ENCODE data around the gene LRRC18. TPM values are rescaled to one million over a fixed set of nuclear protein-coding genes. Genes with fewer than 3 reads are reported as not detected.

Gene LRRC18
- total RNA-seq, 1 donor from 2014 or later: not detected

GRCh38 chr10:48940958-48941357, 1.3 kb upstream of the LRRC18 start:
- H3K36me3 Mint-ChIP-seq (ENCODE audit: low read depth): no peaks in the 10 kb centered on the region
- H3K4me3 Mint-ChIP-seq: no peak overlapping the region
- no peak for DNase-seq (ENCODE audit: low spot score)
- peaks cover 7% of the 10 kb centered on the region for H3K27me3 Mint-ChIP-seq (ENCODE audit: insufficient read depth)
- H3K4me1 Mint-ChIP-seq (ENCODE audit: low read depth): no peaks in the 10 kb centered on the region
- no peaks in the 10 kb centered on the region for H3K9me3 Mint-ChIP-seq
- intact Hi-C loops (cut with micrococcal nuclease): no loop called here
- no peak overlapping the region for H3K27ac Mint-ChIP-seq

GRCh38 chr10:48940372-48940771, 732 bp upstream of the LRRC18 start:
- intact Hi-C loops (cut with micrococcal nuclease): no loop called here
- Mint-ChIP-seq H3K4me1 (ENCODE audit: low read depth) (no peaks in the 10 kb centered on the region), H3K27me3 (ENCODE audit: insufficient read depth) (peaks cover 7% of the 10 kb centered on the region), H3K9me3 (no peaks in the 10 kb centered on the region), H3K36me3 (ENCODE audit: low read depth) (no peaks in the 10 kb centered on the region), H3K27ac (no peak overlapping the region), H3K4me3 (no peak overlapping the region)
- DNase-seq (ENCODE audit: low spot score): no peak

GRCh38 chr10:48938990-48939536, 577 bp downstream of the LRRC18 start:
- DNase-seq (ENCODE audit: low spot score): no peak
- Mint-ChIP-seq H3K9me3 (no peaks in the 10 kb centered on the region), H3K36me3 (ENCODE audit: low read depth) (no peaks in the 10 kb centered on the region), H3K27ac (no peak overlapping the region), H3K4me1 (ENCODE audit: low read depth) (no peaks in the 10 kb centered on the region), H3K27me3 (ENCODE audit: insufficient read depth) (peaks cover 7% of the 10 kb centered on the region), H3K4me3 (no peak overlapping the region)
- intact Hi-C loops (cut with micrococcal nuclease): no loop called here

GRCh38 chr10:48938281-48938680, 1.4 kb downstream of the LRRC18 start:
- no peak for DNase-seq (ENCODE audit: low spot score)
- no peaks in the 10 kb centered on the region for H3K4me1 Mint-ChIP-seq (ENCODE audit: low read depth)
- intact Hi-C loops (cut with micrococcal nuclease): no loop called here
- H3K4me3 Mint-ChIP-seq: no peak overlapping the region
- H3K27ac Mint-ChIP-seq: no peak overlapping the region
- H3K27me3 Mint-ChIP-seq (ENCODE audit: insufficient read depth): peaks cover 7% of the 10 kb centered on the region
- H3K36me3 Mint-ChIP-seq (ENCODE audit: low read depth): no peaks in the 10 kb centered on the region
- no peaks in the 10 kb centered on the region for H3K9me3 Mint-ChIP-seq

- Mint-ChIP-seq H3K27ac (no peak overlapping the region), H3K4me3 (no peak overlapping the region), H3K27me3 (ENCODE audit: insufficient read depth) (peaks cover 7% of the 10 kb centered on the region), H3K4me1 (ENCODE audit: low read depth) (no peaks in the 10 kb centered on the region), H3K36me3 (ENCODE audit: low read depth) (no peaks in the 10 kb centered on the region), H3K9me3 (no peaks in the 10 kb centered on the region)
- intact Hi-C loops (cut with micrococcal nuclease): no loop called here
- no peak for DNase-seq (ENCODE audit: low spot score)
These were observed 1.8 kb downstream of the LRRC18 start for GRCh38 chr10:48937796-48938195.

GRCh38 chr10:48935577-48935976, 4.1 kb downstream of the LRRC18 start:
- Mint-ChIP-seq H3K9me3 (no peaks in the 10 kb centered on the region), H3K36me3 (ENCODE audit: low read depth) (no peaks in the 10 kb centered on the region), H3K27me3 (ENCODE audit: insufficient read depth) (peaks cover 2% of the 10 kb centered on the region), H3K27ac (no peak overlapping the region), H3K4me1 (ENCODE audit: low read depth) (no peaks in the 10 kb centered on the region), H3K4me3 (no peak overlapping the region)
- no peak for DNase-seq (ENCODE audit: low spot score)
- intact Hi-C loops (cut with micrococcal nuclease): no loop called here

GRCh38 chr10:48934672-48935501, 4.8 kb downstream of the LRRC18 start:
- Mint-ChIP-seq H3K36me3 (ENCODE audit: low read depth) (no peaks in the 10 kb centered on the region), H3K27me3 (ENCODE audit: insufficient read depth) (peaks cover 2% of the 10 kb centered on the region), H3K4me3 (no peak overlapping the region), H3K9me3 (no peaks in the 10 kb centered on the region), H3K27ac (no peak overlapping the region), H3K4me1 (ENCODE audit: low read depth) (no peaks in the 10 kb centered on the region)
- no peak for DNase-seq (ENCODE audit: low spot score)
- intact Hi-C loops (cut with micrococcal nuclease): no loop called here

GRCh38 chr10:48932831-48933664, 6.6 kb downstream of the LRRC18 start:
- Mint-ChIP-seq H3K27ac (no peak overlapping the region), H3K36me3 (ENCODE audit: low read depth) (no peaks in the 10 kb centered on the region), H3K4me3 (no peak overlapping the region), H3K9me3 (no peaks in the 10 kb centered on the region), H3K4me1 (ENCODE audit: low read depth) (no peaks in the 10 kb centered on the region), H3K27me3 (ENCODE audit: insufficient read depth) (no peaks in the 10 kb centered on the region)
- no peak for DNase-seq (ENCODE audit: low spot score)
- intact Hi-C loops (cut with micrococcal nuclease): no loop called here

GRCh38 chr10:48931188-48931587, 8.5 kb downstream of the LRRC18 start:
- H3K27me3 Mint-ChIP-seq (ENCODE audit: insufficient read depth): no peaks in the 10 kb centered on the region
- no peaks in the 10 kb centered on the region for H3K4me1 Mint-ChIP-seq (ENCODE audit: low read depth)
- intact Hi-C loops (cut with micrococcal nuclease): no loop called here
- no peaks in the 10 kb centered on the region for H3K9me3 Mint-ChIP-seq
- no peak overlapping the region for H3K27ac Mint-ChIP-seq
- H3K4me3 Mint-ChIP-seq: no peak overlapping the region
- no peaks in the 10 kb centered on the region for H3K36me3 Mint-ChIP-seq (ENCODE audit: low read depth)
- no peak for DNase-seq (ENCODE audit: low spot score)

- no peaks in the 10 kb centered on the region for H3K4me1 Mint-ChIP-seq (ENCODE audit: low read depth)
- intact Hi-C loops (cut with micrococcal nuclease): no loop called here
- H3K9me3 Mint-ChIP-seq: no peaks in the 10 kb centered on the region
- H3K27me3 Mint-ChIP-seq (ENCODE audit: insufficient read depth): no peaks in the 10 kb centered on the region
- H3K4me3 Mint-ChIP-seq: no peak overlapping the region
- no peak overlapping the region for H3K27ac Mint-ChIP-seq
- no peak for DNase-seq (ENCODE audit: low spot score)
- no peaks in the 10 kb centered on the region for H3K36me3 Mint-ChIP-seq (ENCODE audit: low read depth)
These were observed 10.1 kb downstream of the LRRC18 start for GRCh38 chr10:48929413-48929990.

- H3K27ac Mint-ChIP-seq: no peak overlapping the region
- no peak for DNase-seq (ENCODE audit: low spot score)
- H3K9me3 Mint-ChIP-seq: no peaks in the 10 kb centered on the region
- H3K4me3 Mint-ChIP-seq: no peak overlapping the region
- H3K27me3 Mint-ChIP-seq (ENCODE audit: insufficient read depth): peaks cover 2% of the 10 kb centered on the region
- intact Hi-C loops (cut with micrococcal nuclease): no loop called here
- H3K36me3 Mint-ChIP-seq (ENCODE audit: low read depth): no peaks in the 10 kb centered on the region
- H3K4me1 Mint-ChIP-seq (ENCODE audit: low read depth): no peaks in the 10 kb centered on the region
These were observed 12.7 kb downstream of the LRRC18 start for GRCh38 chr10:48926764-48927540.

GRCh38 chr10:48926255-48926654, 13.4 kb downstream of the LRRC18 start:
- DNase-seq (ENCODE audit: low spot score): no peak
- H3K36me3 Mint-ChIP-seq (ENCODE audit: low read depth): no peaks in the 10 kb centered on the region
- H3K27ac Mint-ChIP-seq: no peak overlapping the region
- no peaks in the 10 kb centered on the region for H3K4me1 Mint-ChIP-seq (ENCODE audit: low read depth)
- peaks cover 2% of the 10 kb centered on the region for H3K27me3 Mint-ChIP-seq (ENCODE audit: insufficient read depth)
- intact Hi-C loops (cut with micrococcal nuclease): no loop called here
- H3K4me3 Mint-ChIP-seq: no peak overlapping the region
- no peaks in the 10 kb centered on the region for H3K9me3 Mint-ChIP-seq

Data from activated T-helper 1 cell treated with anti-CD3 and anti-CD28 coated beads, Interleukin-12 subunit alpha, Interleukin-12 subunit beta, Interleukin-2, Interleukin-4 antibody, amounts not matched to agents 30 ng/mL and 10 ng/mL and 1 ng/mL, durations not matched to agents 14 hours and 24 hours and 36 hours (primary cell).